NCI-H2081 treated with DMSO at 0.1 percent for 48 hours (cell line): ENCODE measurements around the gene S1PR2.
"Not testable (repeated sequence)": the region's sequence is repeated elsewhere in the genome, so short reads cannot be mapped to it uniquely, and the experiment has no call there.

Experiments used
- DNase-seq: peaks from one replicate; lab custom pipeline; 2025; lab: John Stamatoyannopoulos, UW

The S1PR2 gene

GRCh38 chr19:10254244-10254643 lies 23.1 kb upstream of the S1PR2 start:
- DNase-seq: no peak

GRCh38 chr19:10252707-10253106 lies 21.6 kb upstream of the S1PR2 start:
- DNase-seq: no peak

GRCh38 chr19:10251792-10252694 lies 20.9 kb upstream of the S1PR2 start, which contains the start of gene MRPL4:
Gene MRPL4, plus strand, starts transcription at chr19:10252214. Its CDS starts 40 bp downstream, at chr19:10252254.
- peak; percentile 84 for DNase-seq

- no peak for DNase-seq
Measured at GRCh38 chr19:10246511-10246910, 15.4 kb upstream of the S1PR2 start.

- no peak for DNase-seq
Measured at GRCh38 chr19:10245189-10245939, 14.2 kb upstream of the S1PR2 start.

- no peak for DNase-seq
Measured at GRCh38 chr19:10243606-10244005, 12.5 kb upstream of the S1PR2 start.

GRCh38 chr19:10241826-10242449 lies 10.8 kb upstream of the S1PR2 start:
- not testable (repeated sequence) for DNase-seq

- DNase-seq: peak; percentile 89
Measured at GRCh38 chr19:10238172-10238783, 7.1 kb upstream of the S1PR2 start.

GRCh38 chr19:10237702-10238101 lies 6.6 kb upstream of the S1PR2 start:
- no peak for DNase-seq

GRCh38 chr19:10235409-10235808 lies 4.3 kb upstream of the S1PR2 start:
- DNase-seq: not testable (repeated sequence)

- DNase-seq: no peak
Measured at GRCh38 chr19:10235003-10235402, 3.9 kb upstream of the S1PR2 start.

- DNase-seq: no peak
Measured at GRCh38 chr19:10233946-10234345, 2.8 kb upstream of the S1PR2 start.

- DNase-seq: no peak
Measured at GRCh38 chr19:10231612-10232228, 589 bp upstream of the S1PR2 start.

- no peak for DNase-seq
Measured at GRCh38 chr19:10230173-10230860, 814 bp downstream of the S1PR2 start.

- DNase-seq: no peak
Measured at GRCh38 chr19:10228920-10229319, 2.2 kb downstream of the S1PR2 start.

GRCh38 chr19:10228393-10228792 lies 2.7 kb downstream of the S1PR2 start:
- DNase-seq: no peak

GRCh38 chr19:10227026-10227971 lies 3.8 kb downstream of the S1PR2 start:
- no peak for DNase-seq

GRCh38 chr19:10226376-10227025 lies 4.6 kb downstream of the S1PR2 start:
- DNase-seq: no peak

- DNase-seq: no peak
Measured at GRCh38 chr19:10226021-10226375, 5.1 kb downstream of the S1PR2 start.
